GM19455 (cell line): ENCODE data around the gene BRCA2.
A peak's percentile ranks its signal among the peaks of the same experiment; 100 is the strongest.

Experiments
- ATAC-seq: cut with Tn5 transposase; IDR thresholded peaks from one replicate; pipeline ENCODE4 v1.9.1; 2021; ENCODE audit not compliant: unreplicated experiment

The BRCA2 gene

DNA sequence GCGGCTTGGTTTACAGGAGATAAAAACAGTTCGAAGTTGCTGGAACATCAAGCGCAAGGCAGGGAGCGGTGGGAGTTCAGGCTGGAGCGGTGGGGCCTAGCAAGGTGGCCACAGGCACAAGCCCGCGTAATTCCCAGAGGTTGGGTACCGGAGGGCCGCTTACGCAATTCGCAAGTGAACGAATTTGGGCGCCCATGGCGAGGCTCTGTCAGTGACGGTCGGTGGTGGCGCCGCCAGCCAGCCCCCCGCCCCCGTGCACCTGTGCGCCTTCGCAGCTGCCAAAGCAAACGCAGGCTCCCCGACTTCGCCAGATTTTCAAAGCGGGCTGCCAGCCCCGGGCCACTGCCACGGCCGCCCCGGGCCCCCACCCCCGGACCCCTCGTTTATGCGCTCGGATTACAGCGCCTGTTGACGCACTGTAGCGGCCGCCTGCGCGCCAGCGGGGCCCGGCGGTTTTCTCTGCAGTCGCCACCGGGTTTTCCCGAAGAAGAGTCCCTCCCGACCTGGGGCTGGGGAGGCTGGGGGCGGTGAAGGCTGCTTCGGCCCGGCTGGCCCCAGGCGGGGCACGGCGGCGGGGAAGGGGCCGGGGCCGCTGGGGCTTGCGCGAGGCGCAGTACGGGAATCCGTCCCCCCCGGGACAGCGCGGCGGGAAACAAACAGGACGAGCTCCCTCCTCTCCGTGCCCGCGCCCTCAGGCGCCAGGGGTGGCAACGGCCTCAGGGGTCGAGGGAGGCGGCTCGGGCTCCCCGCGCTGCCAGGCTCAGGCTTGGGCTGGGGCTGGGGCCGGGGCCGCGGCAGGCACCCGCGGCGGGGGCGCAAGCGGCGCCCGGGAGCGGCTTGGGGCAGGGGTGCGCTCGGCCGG, 111.9 kb downstream of the BRCA2 start:
- peak; percentile 27 for ATAC-seq

DNA sequence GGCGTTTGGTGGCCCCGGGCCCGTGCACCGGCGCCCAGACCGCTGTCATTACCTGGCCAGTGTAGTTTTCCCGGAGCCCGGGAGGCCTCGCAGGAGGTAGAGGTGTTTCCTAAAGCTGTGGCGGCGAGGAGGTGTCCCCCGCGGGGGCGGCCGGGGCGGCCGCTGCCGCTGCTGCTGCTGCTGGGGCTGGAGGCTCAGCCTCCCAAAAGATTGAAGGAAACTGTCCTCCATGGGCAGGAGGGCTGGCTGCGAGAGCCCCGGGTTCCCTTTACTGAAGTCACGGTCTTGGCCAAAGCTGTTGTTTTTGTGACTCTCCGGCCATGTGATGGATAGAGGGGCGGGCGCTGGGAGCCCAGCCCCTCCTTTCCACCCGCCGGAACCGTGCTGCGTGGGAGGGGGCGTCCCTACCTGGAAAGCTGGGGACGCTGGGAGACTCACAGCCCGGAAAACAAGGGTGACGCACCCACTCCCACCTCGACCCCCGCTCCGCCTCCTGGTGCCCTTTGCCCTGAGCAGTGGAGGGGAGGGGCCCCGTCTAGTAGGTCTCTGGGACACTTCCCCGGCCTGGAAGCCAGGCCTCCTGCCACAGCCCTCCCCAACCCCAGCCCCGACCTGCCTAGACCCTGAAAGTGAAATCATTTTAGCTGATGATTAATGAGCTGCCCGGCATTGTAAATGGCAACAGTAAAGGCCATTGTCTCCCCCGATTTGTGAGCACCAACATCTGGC, 112.7 kb downstream of the BRCA2 start, which contains the start of gene N4BP2L1:
TSS of gene N4BP2L1 (minus strand) at position 279 of the 729 bp plus-strand sequence. CDS start at position 231, 48 bp downstream.
- peak; percentile 66 for ATAC-seq

DNA sequence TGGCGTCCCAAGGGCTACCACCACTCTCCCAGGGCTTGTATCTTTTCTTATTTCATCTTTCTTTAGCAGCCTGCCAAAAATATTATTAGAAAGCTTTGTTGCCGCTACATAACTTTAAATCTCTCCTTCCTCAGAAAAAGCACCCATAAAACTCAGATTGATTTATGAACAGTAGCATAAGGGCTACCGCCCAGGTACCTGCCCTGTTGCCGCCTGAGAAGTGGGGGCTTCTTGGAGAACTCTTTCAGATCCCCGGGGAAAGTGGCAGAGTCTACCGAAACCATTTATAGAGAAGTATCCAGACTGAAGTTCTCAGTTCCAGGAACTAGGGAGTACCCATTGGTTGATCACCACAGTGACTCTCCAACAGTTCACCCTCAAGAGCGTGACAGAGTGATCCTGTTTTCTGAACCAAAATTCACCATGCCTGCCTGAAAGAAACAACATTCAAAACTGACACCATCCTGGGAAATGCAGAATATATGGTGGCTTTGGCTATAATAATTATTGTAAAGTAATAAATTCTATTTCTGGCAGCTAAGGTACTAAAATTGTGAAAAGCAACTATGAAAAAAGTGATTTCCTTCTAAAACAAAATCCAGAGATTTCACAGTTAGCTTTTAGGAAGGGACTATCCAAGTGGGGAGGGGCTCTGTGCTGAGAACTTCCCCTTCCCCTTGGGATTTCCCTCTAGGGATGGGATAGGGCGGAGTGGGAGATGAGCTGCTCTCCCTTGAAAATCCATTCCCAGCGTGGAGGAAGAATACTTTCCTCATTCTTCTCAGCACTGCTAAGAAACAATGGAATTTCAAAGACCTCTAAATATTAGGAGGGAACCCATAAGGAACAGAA, 113.5 kb downstream of the BRCA2 start:
- no peak for ATAC-seq

DNA sequence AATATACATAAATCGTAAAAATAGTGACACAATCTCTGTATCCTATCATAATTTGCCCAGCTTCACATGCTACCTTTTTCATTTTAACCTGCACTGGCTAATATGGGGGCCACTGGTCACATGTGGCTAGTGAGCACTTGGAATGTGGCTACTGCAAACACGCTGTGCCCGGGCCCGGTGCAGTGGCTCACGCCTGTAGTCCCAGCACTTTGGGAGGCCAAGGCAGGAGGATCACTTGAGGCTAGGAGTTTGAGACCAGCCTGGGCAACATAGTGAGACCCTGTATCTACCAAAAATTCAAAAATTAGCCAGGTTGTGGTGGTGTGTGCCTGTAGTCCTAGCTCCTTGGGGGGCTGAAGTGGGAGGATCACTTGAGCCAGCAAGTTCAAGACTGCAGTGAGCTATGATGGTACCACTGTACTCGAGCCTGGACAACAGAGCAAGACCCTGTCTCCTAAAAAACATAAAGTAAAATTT, 114.2 kb downstream of the BRCA2 start:
- no peak for ATAC-seq

DNA sequence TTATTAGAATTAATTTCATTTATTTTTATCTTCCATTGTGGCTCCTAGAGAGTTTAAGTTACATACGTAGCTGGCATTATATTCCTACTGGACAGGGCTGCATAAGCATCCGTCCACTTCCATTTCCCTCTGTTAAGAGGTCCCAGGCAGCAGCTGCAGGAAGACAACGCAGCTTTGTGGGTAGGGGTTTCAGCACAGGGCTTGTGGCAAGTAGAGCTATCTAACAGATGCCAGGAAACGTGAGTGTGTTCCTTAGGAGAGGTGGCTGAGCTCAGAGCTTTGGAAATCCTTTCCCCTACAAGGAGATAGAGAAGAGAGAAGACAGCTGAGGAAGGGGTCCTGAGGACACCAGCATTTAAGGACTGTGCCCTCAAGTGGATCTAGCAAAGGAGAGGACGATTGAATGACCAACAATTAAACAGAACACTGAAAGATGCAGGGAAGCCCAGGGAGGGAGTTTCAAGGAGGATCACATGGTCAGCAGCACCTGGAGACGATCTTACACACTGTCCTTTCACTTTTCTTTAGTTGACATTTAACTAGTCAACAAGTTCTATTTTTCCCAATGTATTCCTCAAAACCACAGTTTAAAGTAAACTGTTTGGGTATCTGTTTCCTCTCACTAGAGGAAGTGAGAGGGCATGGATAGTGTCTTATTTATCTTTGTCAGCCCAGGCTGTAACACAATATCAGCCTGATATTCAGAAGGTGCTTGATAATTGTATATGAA, 114.9 kb downstream of the BRCA2 start:
- ATAC-seq: no peak

DNA sequence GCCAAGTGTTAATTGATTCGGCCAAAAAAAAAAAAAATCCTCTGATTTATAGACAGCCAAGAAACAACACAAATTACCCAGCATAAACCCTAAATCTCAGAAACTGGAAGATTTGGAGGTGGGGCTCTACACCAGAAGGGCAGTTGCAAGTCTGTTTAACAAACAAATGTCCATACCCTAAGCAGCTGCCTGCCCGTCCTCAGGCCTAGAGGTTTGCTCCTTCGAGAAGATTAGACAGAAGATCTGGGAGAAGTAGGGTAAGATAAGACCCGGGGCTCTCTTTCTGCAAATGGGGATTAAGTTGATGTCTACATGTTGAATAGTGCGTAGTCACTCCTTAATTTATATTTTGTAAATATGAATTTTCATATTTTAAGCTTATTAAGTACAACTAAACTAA, 116.1 kb downstream of the BRCA2 start:
- ATAC-seq: no peak

DNA sequence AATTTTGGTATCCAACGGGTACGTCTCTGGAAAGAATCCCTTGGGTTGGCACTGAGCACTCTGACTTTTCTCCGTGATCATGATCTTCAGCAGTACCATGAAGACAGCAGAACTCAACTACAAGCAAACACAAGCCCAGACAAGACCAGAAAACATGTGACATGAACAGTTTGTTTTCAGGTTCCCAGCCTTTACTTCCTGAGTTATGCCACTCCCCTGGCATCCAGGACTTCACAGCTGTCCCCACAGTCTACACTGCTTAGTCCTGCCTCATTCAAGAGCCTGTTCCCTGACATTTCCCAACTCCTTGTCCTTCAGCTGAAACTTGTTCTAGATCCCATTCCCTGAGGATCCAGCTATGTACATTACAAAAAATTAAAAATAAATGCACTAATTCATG, 117.5 kb downstream of the BRCA2 start:
- no peak for ATAC-seq

DNA sequence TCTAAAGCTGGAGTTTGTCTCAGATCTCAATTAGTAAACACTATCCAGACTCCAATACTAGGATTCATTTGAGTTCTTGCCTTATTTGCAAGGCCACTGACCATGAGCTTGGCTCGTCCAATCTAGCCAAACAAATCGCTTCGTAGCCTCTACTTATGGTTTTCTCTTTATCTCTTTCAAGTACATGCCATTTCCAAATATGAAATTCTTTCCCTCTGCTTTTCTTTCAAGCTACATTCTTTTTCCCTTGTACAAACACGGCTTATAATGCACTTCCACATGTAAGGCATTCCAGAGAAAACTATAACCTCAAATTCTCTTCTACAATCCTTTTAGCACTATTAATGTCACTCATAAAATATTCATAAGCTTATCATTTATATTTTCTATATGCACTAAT, 123.6 kb downstream of the BRCA2 start:
- ATAC-seq: no peak

DNA sequence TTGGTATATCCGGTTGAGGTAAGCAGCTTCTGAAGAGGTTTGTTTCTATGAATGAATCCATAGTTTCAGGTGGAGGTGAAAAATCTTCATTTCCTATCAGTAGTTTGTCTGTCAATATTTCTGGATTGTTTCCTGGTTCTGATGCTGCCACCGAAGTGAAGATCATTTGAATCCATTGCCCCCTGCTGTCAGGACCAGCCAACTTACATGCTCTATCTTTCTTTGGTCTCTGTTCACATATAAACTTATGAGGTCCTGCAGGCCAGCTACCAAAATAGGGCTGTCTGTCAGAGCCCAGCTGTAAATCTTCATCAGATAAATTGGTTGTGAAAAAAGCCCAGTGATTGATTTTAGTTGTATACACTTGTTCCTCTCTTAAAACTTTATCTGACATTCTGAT, 127.8 kb downstream of the BRCA2 start:
- ATAC-seq: no peak

DNA sequence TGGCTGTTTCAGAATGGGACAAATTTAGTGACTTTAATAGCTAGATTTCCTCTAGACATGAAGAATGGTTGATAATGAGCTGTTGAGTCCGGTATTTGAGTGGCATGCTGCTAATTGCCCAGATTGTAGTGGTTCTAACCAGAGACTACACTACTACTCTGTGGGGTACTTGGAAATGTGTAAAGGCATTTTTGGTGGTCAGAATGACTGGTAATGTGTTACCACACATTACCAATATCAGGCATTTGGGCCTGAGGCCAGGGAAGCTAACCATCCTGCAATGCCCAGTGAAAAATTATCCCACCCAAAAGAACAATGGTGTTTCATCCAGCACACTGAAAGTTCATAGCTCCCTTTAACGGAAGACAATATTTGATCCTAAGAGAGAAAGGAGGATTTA, 130.2 kb downstream of the BRCA2 start:
- no peak for ATAC-seq

DNA sequence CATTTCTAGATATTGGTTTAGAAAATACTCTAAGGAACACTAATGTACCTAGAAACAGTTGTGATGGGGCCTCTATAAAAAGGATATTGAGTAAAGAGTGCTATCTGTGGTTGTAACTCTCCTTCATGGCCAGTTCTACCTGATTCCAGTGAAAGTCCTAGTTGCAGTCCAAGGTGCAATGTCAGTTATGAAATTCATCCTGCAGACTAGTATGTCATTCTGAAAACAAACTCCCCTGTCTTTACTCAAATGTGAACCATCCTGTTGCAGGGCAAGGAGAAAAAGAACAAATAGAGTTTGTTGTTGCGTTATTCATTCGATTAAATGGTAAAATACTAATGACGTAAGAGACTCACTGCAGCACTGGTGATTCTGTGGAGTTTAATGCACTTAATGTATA, 130.9 kb downstream of the BRCA2 start:
- ATAC-seq: no peak

DNA sequence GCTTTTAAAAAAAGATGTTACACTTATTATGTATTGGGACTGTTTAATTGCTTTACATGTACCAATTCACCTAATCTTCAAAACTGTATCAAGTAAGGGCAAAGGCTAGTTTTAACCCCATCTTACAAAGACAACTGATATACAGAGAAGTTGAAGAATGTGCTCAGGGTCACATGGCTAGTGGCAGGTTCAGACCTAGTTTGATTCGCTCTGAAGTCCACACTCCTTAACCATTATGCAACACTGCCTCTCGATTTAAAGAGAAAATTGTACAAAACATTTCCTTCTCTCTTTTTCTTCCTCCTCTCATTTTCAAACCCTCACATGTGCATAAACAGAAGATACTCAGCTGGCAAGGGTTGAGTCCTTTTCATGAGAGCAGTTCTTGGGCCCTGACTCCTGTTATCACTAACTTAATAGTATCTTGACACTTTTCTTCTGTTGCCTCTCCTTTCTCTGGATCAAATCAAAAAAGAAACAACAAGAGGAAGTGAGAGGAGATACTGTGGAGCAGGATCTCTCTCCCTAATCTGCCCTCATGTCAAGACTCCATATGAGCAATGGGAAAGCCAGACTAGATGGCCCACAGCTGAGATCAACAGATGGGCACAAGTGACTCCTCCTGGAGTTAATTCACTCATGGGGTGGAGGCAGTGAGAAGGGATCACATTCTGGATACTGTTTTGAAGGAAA, 131.6 kb downstream of the BRCA2 start:
- no peak for ATAC-seq

DNA sequence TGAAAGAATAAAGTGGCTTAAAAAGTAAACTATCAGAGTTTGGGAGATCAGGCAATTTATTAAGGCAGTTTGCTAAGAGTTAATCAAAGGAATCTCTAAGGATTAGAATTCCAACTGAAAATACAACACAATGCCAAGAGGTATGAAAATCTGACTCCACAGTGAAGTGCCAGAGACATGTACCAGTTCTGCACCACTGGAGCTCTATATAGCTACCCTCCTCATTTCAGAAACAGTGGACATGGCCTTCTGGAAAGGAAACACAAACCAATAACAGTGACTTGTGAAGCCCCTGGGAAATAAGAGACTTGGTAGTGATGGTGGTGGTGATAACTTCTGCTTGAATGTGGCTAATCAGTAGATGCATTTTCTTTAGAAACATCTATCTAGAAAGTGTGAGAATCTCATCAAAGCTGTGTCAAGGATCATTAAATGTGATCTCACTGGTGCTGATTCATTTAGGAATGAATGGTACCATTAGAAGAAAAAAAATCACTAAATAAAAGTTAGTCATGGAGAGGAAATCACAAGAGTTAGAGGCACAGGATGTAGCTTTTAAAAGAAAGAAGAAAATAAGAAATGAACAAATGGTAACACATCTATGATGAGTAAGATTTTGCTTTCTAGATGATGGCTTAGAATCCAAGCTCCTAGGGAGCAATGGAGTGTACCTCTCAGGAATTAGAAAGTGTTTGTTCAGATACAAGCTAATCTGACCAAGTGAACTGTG, 132.8 kb downstream of the BRCA2 start:
- no peak for ATAC-seq

DNA sequence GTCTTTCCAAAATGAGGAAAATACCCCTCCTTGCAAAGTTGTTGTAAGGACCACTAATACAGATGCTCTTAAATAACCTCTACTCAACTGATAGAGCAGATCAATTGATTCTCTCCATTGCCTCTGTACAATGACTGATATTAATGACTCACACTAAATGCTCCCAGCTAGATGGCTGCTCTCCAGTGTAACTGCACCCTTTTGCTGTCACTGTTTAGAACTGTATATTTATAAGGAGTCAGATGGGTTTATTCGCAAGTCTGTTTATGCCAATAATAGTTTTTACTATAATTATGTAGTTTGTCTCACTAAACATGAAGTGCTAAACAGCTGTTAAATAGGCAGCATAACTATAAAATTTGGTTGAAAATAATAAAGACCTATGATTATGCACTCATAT, 133.7 kb downstream of the BRCA2 start:
- no peak for ATAC-seq
